GM19035 (cell line): ENCODE results near the gene SGCD.

Experiments used
- ATAC-seq: cut with Tn5 transposase; IDR thresholded peaks from one replicate; pipeline ENCODE4 v1.9.1; 2021; ENCODE audit not compliant: unreplicated experiment

SGCD gene

GRCh38 chr5:156498226-156498980 lies 171.4 kb downstream of the SGCD start:
- no peak for ATAC-seq

GRCh38 chr5:156500755-156501154 lies 173.8 kb downstream of the SGCD start:
- no peak for ATAC-seq

- ATAC-seq, result no peak
Measured at GRCh38 chr5:156505101-156505500, 178.1 kb downstream of the SGCD start.

GRCh38 chr5:156513123-156513815 lies 186.3 kb downstream of the SGCD start:
- ATAC-seq, result no peak

GRCh38 chr5:156515121-156515520 lies 188.2 kb downstream of the SGCD start:
- no peak for ATAC-seq

GRCh38 chr5:156515803-156516360 lies 188.9 kb downstream of the SGCD start:
- no peak for ATAC-seq

GRCh38 chr5:156522651-156523529 lies 195.9 kb downstream of the SGCD start:
- ATAC-seq, result no peak

- no peak for ATAC-seq
Measured at GRCh38 chr5:156523607-156524006, 196.6 kb downstream of the SGCD start.

- no peak for ATAC-seq
Measured at GRCh38 chr5:156526081-156526925, 199.3 kb downstream of the SGCD start.

GRCh38 chr5:156527611-156528010 lies 200.6 kb downstream of the SGCD start:
- ATAC-seq, result no peak

GRCh38 chr5:156528673-156529072 lies 201.7 kb downstream of the SGCD start:
- no peak for ATAC-seq

- no peak for ATAC-seq
Measured at GRCh38 chr5:156529892-156530291, 202.9 kb downstream of the SGCD start.

GRCh38 chr5:156531199-156531598 lies 204.2 kb downstream of the SGCD start:
- ATAC-seq, result no peak

- ATAC-seq, result no peak
Measured at GRCh38 chr5:156532921-156533320, 206.0 kb downstream of the SGCD start.

- ATAC-seq, result no peak
Measured at GRCh38 chr5:156534085-156534484, 207.1 kb downstream of the SGCD start.

GRCh38 chr5:156534906-156535485 lies 208.0 kb downstream of the SGCD start:
- no peak for ATAC-seq

GRCh38 chr5:156540491-156540890 lies 213.5 kb downstream of the SGCD start:
- no peak for ATAC-seq

- no peak for ATAC-seq
Measured at GRCh38 chr5:156541582-156541981, 214.6 kb downstream of the SGCD start.

- ATAC-seq, result no peak
Measured at GRCh38 chr5:156543348-156544145, 216.6 kb downstream of the SGCD start.
